Fibroblast of skin of left quadriceps (primary cell): Measurements from ENCODE around the gene STIM1.

Experiments
- DNase-seq, 2 experiments: peaks; one replicate each; pipeline ENCODE4 v3.0.0-alpha.2; 2013; ENCODE audit warnings: low read depth in 2 of 2

Gene STIM1

DNA sequence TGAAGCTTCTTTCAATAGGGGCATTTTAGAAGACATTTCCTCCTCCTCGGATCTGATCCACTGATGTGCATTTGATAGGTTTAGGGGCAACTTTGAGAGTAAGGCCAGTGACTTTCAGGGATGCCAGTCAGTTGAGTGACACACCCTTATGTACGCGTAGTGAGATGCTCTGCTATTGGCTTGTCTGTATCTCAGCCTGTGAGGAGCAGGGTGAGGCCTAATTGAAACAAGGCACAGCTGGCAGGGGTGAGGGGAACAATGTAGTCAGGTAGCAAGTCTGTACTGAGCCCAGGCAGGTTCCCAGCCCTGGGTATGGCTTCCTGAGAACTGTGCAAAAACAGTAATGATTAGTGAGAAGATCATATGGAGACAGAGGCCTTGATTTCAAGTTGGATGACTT lies 61.5 kb downstream of the STIM1 start:
- no peak for DNase-seq

DNA sequence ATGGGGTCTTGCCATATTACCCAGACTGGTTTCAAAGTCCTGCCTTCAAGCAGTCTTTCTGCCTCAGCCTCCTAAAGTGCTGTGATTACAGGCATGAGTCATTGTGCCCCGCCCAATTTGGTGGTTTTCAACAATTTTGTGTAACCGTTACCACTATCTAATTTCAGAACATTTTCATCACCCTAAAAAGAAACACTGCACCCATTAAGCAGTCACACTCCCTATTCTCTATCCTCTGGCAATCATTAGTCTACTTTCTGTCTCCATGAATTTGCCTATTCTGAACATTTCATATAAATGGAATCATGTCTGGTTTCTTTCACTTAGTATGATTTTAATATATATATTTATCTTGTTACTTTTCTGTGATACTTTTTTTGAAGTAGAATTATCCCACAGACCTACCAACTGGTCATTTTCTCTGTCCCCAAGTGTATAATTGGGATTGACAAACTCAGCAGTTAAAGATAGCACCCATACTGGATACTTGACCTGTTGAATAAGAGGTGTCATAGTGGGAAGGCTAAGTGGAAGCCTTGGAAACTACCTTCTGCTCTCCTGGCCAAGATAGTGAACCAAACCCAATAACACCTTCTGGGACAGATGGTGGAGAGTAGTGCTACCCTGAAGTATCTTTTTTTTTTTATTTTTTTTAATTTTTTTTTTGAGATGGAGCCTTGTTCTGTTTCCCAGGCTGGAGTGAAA lies 64.8 kb downstream of the STIM1 start:
- DNase-seq = peak in 1 of 2 experiments; percentile 37

DNA sequence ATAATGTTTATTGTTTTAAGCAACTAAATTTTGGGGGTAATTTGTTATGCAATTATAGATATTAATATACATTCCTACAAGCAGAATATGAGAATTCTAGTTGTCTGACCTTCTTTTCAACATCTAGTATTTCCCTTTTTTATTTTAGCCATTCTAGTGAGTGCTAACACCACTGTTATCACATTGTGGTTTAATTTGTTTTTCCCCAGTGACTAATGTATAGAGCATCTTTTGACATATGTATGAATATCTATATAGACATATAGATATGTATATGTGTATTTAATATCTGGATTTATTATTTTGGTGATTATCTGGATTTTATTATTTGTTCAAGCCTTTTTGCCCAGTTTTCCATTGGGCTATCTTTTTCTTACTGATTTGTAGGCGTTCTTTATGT lies 66.6 kb downstream of the STIM1 start:
- no peak for DNase-seq

DNA sequence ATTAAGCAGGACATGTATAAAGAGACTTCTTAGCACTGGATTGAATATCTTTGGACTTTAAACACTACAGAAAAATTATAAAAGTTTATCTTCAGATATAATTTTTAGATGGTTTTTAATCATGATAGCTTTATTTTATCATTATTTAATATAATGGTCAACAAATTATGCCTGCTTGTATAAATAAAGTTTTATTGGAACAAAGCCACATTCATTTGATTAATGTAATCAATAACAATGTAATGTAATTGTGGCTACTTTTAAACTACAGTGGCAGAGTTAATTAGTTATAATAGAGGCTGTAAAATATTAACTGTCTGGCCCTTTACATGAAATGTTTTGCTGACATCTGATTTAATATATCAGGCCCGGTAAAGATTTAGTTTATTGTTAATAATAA lies 70.0 kb downstream of the STIM1 start:
- DNase-seq = no peak

DNA sequence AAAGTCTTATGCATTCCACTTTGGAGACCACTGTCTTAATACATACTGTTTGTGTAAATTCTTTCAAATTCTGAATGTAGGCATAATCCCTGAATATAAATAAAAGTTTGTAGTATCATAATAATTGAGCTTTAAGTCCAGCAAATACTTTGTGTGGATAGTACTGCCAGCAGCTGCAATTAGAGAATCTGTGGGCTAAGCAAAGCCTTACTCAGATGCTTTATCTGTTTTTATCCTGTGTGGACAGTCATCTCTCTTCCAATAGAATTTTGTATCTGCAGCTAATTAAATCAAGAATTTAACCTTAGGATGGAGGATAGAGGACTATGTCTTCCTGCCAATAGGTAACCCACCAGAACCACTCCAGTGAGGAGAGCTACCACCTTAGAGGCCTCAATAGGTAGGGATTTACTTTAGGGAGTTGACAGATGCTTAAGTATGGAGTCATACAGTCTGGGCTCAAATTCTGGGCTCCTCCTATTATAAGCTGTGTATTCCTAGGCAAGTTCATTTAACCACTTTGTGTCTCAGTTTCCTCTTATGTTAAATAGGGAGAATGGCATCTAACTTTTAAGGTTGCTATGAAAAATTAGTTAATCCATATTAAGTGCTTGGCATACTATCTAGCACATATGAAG lies 71.1 kb downstream of the STIM1 start:
- no peak for DNase-seq

DNA sequence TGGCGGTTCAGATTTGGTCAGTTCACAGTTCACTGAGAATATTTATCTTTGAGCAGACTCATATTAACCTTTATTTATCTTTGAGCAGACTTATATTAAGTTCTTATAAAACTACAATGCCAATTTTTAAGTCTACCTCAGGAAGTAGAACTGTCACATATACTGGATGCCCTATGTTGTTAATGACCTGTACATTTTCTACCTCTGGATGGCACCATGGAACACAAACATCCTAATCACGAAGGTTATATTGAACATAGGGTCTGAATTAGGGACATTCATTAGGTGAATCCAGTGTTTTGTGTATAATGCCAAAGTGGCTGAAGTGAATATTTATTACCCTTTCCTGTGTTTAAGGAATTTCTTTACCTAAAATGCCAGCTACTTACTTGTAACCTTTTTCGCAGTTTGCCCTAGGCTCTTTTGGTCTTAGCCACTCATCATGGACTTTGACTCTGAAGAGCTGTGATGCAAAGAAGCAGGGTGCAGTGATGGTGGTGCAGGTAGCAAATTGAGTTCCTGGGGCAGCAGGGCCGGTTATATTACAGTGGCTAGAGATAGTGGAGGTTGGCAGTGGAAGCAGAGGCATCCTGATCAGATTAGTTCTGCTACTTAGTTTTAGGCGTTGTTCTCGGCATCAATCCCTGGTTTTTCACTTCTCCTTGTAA lies 71.8 kb downstream of the STIM1 start:
- DNase-seq = no peak

DNA sequence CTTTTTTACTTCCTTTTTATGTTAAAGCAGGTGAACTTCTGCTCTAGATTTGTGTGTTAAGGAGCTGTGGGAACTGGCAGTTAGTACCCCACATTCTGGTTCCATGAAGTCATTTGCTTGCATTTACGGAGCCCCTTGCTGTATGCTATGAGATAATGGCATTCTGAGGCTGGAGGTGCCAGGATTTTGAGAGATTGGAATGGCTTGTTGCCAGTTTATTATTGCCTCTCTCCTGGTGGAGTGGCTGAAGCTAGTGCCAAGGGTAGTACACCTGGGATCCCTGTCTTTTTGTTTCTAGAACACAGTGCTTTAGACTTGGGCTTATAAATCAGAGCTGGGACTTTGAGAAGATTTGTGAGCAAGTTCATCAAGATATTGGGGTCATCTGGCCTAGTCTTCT lies 73.8 kb downstream of the STIM1 start:
- no peak for DNase-seq

DNA sequence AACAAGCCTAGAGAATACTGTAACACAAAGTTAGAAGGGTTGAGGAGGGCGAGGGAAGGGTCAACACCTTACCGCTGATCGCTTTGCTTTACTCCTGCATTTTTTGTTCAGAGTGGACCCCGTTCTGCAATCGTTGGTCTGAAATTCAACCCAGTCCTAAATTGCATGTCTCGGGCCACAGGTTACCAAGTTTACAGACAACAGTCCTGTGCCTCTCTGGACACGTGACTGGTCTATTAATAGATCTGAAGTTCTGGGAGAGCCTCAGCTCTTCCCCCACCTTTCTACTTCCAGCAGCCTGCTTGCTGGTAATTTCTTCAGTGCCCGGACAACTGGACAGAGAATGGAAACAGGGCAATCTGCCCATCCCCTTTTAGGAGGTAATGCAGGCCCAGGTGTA lies 74.2 kb downstream of the STIM1 start:
- DNase-seq = no peak

DNA sequence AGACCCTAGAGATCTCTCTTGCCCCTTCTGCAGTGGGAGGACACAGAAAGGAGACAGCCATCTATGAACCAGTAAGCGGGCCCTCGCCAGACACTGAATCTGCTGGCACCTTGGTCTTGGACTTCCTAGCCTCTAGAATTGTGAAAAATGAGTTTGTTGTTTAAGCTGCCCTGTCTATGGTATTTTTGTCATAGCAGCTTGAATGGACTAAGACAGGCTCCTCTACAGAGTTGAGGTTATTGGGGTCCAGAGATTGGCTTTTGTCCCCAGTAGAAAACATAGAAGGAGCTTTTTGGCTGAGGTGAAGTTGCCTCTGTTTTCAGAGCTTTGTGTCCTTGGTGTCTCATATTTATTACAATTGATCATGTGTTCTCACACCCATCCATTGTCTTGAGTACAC lies 77.2 kb downstream of the STIM1 start:
- no peak for DNase-seq

DNA sequence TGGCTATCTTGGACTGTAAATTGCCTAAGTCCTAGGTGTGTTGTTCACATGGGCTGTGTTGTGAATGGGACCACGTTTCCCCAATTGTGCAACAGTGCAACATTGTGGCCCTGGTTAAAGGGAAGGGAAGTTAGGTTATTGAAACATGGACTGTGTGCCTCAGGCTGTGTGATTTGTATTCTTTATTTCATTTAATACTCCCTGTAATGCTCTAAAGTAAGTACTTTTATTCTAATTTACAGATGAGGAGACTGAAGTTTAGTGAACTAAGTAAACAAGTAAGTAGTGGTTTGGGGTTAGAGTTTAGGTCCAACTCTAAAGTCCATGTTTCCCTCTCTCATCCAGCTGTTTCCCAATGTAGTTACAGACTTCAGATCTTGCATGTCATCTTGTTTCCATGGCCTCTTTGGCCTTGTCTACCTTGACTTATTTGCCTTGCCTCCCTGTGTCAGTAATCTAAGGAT lies 77.7 kb downstream of the STIM1 start:
- DNase-seq = no peak

DNA sequence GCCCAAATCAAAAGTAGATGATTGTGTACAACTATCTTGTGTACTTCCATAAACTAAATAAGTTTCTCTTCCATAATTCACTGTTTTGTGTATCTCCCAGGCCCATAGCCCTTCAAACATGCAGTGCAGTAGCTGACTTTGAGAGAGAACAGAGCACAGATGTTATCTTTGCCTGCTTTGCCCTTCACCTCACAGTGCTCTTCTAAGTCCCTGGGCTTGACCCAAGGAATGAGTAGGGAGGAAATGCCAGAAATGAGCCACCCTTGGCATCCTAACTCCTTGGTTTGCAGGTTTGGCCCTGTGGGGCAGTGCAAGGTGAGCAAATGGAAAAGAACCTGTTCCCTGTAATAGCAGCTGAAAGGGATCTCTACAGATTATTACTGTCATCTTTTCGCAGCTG lies 79.2 kb downstream of the STIM1 start:
- no peak for DNase-seq

DNA sequence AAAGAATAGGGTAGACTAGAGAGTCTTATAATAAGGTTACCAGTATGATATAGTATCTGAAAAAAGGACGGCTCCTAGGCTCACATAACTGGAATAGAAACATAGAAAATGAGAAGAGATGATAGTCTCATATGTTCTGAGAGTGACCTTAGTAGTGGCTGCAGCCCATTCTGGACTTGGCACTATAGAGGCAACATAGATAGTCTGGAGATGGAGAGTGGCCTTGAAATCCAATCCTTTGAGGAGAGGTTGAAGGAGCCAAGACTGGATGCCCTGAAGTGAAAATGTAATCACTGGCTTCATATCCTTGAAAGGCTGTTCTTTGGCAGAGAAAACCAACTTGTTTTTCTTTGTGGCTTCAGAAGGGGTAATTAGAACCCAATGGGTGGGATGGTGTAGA lies 81.1 kb downstream of the STIM1 start:
- no peak for DNase-seq

DNA sequence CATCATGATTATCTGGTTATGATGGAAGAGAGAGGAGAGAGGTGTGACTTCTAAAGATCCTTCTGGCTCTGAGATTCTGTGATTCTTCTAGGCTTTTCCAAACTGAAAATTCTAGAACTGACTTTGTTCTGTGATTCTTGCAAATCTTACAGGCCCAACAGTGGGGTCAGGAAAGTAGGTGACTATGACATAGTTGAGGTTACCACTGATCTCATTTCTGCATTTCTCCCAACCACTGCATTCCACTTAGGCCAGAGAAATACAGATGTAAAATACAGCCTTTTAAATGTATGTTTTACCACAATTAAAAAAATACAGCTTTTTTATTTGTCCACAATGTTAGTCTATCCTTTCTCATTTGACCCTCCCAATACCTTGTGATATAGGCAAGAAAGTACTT lies 83.7 kb downstream of the STIM1 start:
- DNase-seq = peak; percentile 81 to 84

DNA sequence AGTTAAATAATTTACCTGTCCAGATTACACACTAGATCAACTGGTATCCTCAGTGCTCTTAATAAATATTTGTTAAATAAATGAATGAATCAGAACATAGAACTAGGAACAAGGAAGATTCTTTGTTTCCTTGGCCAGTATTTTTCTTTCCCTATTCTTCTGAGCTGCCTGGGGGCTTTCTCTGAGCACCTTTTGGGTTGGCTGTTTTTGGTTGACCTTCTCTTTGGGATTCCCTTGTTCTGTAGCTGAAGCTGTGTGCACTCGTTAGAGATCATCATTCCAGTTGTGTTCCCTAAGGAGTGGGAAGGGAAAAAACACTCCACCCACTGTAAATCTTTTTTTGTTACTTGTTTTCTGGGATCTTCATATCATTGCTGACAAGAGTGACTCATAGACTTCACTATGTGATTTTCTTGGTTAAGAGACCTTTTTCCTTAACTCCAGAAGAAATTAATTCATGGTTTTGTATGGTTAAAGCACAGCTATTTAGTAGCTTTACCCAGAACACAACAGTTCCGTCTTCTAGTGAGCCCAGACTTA lies 84.3 kb downstream of the STIM1 start:
- peak; percentile 71 to 78 for DNase-seq

DNA sequence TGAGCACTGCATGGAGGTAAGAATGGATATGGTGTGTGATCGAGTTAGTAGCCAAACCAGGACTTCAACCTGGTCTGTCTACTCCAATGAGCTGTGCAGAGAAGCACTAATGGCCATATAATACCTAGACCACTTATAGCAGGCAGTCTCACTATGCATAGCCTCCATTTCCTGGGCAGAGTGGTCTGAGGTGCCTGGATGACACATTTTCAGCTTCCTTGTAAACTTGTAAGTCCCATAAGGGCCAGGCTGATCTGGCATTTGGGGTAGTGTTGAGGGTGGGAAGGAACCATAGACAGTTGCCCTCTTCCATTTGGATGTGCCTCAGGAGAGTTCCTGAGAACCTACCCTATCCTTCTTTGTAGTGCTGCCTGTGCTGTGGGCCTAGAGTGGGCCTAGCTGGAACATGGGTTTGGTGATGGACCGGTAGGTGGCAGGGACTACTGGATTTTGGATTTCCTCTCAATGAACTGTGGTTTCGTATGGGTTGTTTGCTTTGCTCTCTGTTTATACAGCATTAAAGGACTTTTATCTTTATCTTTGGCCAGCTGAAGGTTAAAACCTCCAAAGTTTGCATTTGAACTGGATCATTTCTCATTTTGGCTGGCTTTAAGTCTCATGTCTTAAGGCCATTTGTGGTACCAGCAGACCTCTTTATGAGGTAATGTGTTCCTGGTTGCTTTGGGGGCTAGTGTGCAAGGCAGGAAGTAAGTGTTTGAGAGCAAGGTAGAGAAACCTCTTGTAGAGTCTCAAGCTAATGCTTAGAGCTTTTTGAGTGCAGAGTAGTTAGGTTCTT lies 86.9 kb downstream of the STIM1 start:
- no peak for DNase-seq

DNA sequence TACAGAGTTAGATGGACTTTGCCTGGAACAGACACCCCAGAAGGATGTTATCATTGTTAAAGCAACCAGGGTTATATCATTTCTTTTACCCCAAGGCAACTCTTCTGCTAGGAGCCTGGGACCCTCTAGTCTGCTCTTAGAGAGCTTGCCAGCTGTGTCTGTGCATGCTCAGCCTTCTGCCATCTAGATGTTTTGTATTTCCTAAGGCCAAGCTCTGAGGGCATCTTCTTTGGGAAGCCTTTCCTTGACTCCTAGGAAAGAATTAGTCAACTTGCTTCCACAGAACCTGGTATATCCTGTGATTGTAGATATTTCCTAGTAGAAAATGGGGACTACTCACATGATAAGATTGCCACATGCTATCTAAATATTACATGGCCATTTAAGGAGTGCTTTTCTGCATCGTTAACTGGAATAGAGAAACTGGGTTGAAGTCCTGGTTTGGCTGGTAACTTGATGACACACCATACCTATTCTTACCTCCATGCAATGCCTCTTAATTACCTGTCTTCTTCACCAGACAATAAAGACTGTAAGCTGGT lies 87.6 kb downstream of the STIM1 start:
- no peak for DNase-seq

DNA sequence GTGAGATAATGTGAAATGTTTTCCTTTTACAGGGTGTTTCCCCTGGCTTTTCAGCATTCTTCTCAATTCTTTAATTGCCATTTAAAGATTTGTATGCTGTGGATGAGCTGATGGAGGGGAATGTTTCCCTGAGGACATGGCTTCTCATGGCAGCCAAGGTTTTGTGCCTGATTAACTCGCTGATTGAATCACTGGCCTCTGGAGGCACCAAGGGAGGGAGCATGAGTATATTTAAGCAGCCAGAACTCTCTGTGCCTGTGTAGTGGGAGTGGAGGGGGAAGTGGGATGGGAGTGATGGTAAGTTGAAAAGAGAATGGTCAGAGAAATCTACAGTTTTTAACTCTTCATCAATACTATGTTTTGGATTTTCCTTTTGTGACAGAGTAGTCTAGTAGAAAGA lies 88.7 kb downstream of the STIM1 start:
- no peak for DNase-seq

DNA sequence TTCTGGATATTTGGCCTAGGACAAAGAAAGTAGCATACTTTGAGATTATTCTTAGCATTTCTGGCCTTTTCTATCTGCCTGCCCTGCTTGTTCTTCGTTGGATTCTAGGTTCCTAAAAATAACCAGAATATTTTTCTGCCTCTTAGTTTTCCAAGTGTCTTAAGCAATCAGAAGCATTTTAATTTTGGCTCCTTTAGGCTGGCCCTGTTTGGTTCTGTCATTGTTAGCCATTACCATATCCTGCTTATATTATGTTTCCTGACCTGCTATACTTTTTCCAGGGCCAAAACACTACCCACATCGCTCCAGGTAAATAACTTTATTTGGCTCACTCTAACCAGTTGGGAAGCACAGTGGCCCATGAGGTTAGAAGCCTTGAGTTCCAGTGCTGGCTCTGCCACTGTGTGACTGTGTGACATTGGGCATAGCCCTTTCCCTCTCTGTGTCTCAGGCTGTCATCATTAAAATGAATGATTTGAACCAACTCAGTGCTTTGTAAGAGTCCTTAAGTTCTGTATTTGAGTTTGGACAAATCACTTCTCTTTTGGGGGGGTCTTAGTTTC lies 91.1 kb downstream of the STIM1 start:
- no peak for DNase-seq

DNA sequence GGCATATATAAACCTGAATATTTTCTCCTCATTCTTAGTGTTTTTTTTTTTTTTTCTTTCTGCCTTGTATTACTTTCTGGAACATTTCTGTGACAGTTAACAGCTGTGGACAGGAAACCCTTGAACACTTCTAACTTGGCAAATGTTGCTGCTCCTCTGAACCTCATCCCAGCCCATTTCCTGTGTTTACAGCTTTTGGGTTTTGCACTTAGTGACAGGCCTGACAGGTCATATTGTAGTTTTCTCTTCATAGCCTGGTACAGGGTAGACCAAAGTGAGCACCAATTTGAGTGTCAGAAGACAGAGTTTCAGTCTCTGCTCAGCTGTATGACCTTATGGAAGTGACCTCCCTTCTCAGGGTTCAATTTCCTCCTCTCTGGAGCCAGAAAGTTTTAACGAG lies 91.6 kb downstream of the STIM1 start:
- DNase-seq = no peak

DNA sequence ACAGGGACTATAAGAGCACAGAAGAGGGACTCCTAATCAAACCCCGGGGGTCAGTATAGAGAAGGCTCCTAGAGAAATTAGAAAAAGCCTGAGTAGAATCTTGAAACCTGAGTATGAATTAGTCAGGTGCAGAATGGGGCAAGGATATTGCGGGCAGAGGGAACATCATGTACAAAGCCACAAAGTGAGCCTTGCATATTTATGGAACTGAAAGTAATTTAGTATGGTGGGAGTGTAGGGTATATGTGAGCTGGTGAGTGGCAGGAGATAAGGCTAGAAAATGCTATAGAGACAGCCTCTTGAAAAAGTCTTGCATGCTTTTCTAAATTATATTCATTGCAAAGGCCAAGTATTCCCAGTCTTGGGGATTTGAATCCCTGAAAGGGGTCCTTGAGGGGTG lies 93.7 kb downstream of the STIM1 start:
- no peak for DNase-seq

DNA sequence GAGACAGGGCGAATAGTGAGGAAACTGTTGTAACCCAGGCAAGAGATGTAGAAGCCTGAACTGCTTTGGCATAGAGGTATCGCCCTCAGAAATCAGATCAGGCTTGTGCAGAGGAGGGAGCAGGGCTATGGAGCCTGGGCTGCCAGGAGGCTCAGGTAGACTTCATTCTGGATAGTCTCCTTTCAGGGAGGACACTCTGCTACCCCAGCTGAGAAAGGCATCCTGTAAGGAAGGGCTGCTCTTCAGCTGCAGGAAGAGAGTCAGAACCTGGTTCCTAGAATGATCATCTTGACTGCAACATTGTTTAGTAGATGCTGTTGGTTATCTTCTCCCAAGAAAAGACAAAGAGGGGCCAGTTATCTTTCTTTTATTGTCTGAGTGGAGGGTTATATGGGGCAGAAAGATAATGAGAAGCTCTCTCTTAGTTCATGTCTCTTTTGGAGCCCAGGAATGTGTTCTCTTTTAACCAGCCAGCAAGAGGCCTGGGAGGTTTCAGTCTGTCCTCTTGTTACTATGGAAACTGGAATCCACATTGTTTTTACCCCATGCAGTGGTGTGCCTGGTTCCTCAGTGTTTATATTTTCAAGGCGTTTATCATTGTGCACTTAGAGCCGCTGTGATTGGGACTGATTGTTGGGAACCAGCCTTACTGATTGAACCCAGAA lies 95.7 kb downstream of the STIM1 start:
- no peak for DNase-seq
